ENCODE measurements around the gene SLC25A1.

SLC25A1 gene

DNA sequence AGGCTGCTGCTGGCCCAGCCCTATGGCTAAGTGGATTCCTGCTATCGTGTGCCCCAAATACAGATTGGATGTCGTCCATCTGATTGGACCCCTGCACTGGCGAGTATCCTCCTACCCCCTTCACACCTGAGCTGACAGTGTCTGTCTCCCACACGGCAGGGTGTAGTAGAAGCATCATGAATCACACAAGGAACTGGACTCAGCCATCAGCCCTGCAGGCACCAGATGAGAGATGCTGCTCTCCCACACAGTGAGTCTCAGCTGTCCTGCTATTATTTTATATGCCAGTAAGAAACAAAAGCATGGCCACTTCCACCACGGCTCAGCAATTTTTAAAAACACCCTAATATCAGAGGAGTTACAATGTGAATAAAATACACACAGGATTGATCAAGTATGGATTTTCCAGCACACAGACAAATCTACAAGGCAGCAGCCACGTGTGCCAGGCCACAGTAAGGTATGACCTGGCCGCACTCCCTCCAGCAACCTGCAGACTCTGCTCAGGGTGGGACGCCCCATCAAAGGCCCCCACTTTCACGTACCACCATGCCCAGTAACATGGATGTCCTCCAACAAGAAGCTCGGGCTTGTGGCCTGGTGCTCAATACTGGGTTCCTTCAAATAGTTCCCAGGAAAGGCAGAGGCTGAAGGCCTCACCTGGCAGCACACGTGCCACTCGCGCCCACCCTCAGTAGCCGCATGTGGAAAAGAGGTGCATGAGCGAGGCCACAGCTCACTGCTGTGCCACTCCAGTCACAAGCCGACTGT is 16.4 kb upstream of the SLC25A1 start:
- TF ChIP-seq CREB1 (IDR thresholded peaks at IDR 0.05; ENCODE audit: low read depth) (no peak), NFIC (IDR thresholded peaks at IDR 0.05) (no peak)
- TF ChIP-seq, protein P1, sequence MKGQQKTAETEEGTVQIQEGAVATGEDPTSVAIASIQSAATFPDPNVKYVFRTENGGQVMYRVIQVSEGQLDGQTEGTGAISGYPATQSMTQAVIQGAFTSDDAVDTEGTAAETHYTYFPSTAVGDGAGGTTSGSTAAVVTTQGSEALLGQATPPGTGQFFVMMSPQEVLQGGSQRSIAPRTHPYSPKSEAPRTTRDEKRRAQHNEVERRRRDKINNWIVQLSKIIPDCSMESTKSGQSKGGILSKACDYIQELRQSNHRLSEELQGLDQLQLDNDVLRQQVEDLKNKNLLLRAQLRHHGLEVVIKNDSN (IDR thresholded peaks at IDR 0.05): no peak

- TF ChIP-seq CREB1 (IDR thresholded peaks at IDR 0.05; ENCODE audit: low read depth) (no peak), YY1 (IDR thresholded peaks at IDR 0.05; ENCODE audit: low read depth) (no peak), TEAD4 (IDR thresholded peaks at IDR 0.05) (no peak), REST (IDR thresholded peaks at IDR 0.05; ENCODE audit: low read depth) (no peak), CEBPB (IDR thresholded peaks at IDR 0.05) (no peak), FOXM1 (IDR thresholded peaks at IDR 0.05; ENCODE audit: borderline replicate concordance, low read depth) (no peak), TAF1 (IDR thresholded peaks at IDR 0.05; ENCODE audit: low read depth) (no peak), MAX (IDR thresholded peaks at IDR 0.05) (no peak), RAD21 (IDR thresholded peaks at IDR 0.05; ENCODE audit: low read depth) (no peak), ZBTB7A (IDR thresholded peaks at IDR 0.05; ENCODE audit: low read depth) (no peak), EGR1 (IDR thresholded peaks at IDR 0.05) (no peak), TCF12 (IDR thresholded peaks at IDR 0.05; ENCODE audit: low read depth) (no peak), NFIC (IDR thresholded peaks at IDR 0.05) (no peak), EP300 (IDR thresholded peaks at IDR 0.05; ENCODE audit: borderline replicate concordance) (no peak)
- TF ChIP-seq, protein P1 (IDR thresholded peaks at IDR 0.05): no peak
Measured at GRCh38 chr22:19193879-19194278, 15.3 kb upstream of the SLC25A1 start.

DNA sequence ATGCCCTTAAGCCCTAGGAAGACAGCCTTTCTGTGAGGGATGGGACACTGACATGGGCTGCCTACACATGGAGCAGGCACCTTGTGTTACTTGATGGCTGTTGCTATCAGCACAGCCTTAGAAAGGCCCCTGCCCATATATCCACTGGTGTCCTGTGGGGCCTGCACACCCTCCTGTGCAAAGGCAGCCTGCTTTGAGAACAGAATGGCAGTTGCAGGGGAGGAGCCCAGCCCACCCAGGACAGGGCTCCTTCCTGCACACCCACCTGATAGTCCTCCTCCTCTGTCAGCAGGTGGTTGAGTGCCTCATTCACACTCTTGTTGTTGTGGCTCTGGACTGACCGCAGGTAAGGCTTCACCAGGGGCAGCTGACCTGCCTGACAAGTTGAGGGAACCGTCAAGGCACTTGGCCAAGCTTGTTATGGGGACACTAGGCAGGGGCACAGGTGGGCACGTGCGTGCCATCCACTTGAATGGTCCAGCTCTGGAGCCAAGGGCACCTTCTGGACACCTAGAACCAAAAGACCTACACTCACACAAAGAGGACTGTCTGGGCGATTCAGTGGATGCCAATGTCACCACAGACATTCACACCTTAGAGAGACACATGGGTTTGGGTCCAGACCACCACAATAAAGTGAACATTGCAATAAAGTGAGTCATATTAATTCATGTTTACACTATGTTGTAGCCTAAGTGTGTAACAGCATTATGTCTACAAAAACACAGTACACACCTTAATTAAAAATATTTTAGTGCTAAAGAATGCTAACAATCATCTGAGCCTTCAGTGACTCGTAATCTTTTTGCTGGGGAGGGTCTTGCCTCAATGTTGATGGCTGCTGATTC is 9.4 kb upstream of the SLC25A1 start:
- TF ChIP-seq NFIC (IDR thresholded peaks at IDR 0.05): no peak
- no peak for TF ChIP-seq CEBPB (IDR thresholded peaks at IDR 0.05)
- no peak for TF ChIP-seq FOXM1 (IDR thresholded peaks at IDR 0.05; ENCODE audit: borderline replicate concordance, low read depth)
- no peak for TF ChIP-seq ZBTB7A (IDR thresholded peaks at IDR 0.05; ENCODE audit: low read depth)
- no peak for TF ChIP-seq TCF12 (IDR thresholded peaks at IDR 0.05; ENCODE audit: low read depth)
- no peak for TF ChIP-seq TAF1 (IDR thresholded peaks at IDR 0.05; ENCODE audit: low read depth)
- TF ChIP-seq CREB1 (IDR thresholded peaks at IDR 0.05; ENCODE audit: low read depth): no peak
- TF ChIP-seq REST (IDR thresholded peaks at IDR 0.05; ENCODE audit: low read depth): no peak
- no peak for TF ChIP-seq EGR1 (IDR thresholded peaks at IDR 0.05)
- no peak for TF ChIP-seq MAX (IDR thresholded peaks at IDR 0.05)
- no peak for TF ChIP-seq EP300 (IDR thresholded peaks at IDR 0.05; ENCODE audit: borderline replicate concordance)
- TF ChIP-seq RAD21 (IDR thresholded peaks at IDR 0.05; ENCODE audit: low read depth): no peak
- TF ChIP-seq TEAD4 (IDR thresholded peaks at IDR 0.05): no peak

DNA sequence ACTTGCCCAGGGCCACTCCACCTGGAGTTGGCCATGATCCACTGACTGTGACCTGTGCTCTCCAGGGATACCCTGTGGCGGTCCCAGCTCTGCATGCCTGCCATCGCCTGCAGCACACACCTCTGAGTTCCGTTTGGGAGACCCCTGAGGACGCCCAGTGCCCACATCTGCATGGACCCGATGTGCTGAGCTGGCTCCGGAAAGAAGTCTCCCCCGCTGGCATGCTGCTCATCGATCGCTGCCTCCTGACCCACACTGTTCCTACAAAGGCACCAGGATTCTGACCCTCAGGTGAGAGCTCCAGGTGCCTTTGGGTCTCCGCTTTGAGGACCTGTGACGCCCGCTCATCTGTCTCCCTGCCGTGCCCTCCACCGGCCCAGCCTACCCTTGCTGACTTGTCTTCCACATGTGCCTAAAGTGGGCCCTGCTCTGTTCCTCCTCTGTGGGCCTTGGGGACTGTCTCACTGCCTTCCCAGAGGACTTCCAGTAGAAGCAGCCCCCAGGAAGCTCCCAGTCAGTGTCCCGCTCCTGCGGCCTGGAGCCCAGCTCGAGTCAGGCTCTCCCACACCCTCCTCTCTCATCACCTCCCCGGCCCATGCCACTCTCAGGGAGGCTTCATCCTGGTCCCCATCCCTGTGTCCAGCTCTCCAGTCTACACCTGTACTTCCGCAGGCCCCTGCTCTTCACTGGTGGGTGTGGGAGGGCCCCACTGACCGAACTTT is 5.9 kb upstream of the SLC25A1 start:
- TF ChIP-seq CREB1 (IDR thresholded peaks at IDR 0.05; ENCODE audit: low read depth) (no peak), FOXM1 (IDR thresholded peaks at IDR 0.05; ENCODE audit: borderline replicate concordance, low read depth) (no peak), CEBPB (IDR thresholded peaks at IDR 0.05) (no peak), TEAD4 (IDR thresholded peaks at IDR 0.05) (no peak), ZBTB7A (IDR thresholded peaks at IDR 0.05; ENCODE audit: low read depth) (no peak), REST (IDR thresholded peaks at IDR 0.05; ENCODE audit: low read depth) (no peak), EGR1 (IDR thresholded peaks at IDR 0.05) (no peak), YY1 (IDR thresholded peaks at IDR 0.05; ENCODE audit: low read depth) (no peak), EP300 (IDR thresholded peaks at IDR 0.05; ENCODE audit: borderline replicate concordance) (no peak), MAX (IDR thresholded peaks at IDR 0.05) (no peak)
- TF ChIP-seq, protein P1 (IDR thresholded peaks at IDR 0.05): no peak

Measured in Ishikawa (cell line).